Osteoblast (primary cell): ENCODE measurements around the gene KCNQ1. TPM values are rescaled to one million over a fixed set of nuclear protein-coding genes. Genes with fewer than 3 reads are reported as not detected.

ENCODE experiments used
- DNase-seq: peaks from one replicate; pipeline ENCODE4 v3.0.0; 2011; ENCODE audit warnings: low spot score, mixed read lengths; ENCODE audit not compliant: insufficient read length; ENCODE audit errors: missing footprints
- H2AFZ ChIP-seq: 2 replicates; pipeline ENCODE4 v1.6.0; 2011; ENCODE audit warnings: mild to moderate bottlenecking, low read length
- H3K27ac ChIP-seq: 2 replicates; pipeline ENCODE4 v1.5.1; 2011; ENCODE audit warnings: mild to moderate bottlenecking, low read depth, low read length, moderate library complexity
- H3K27me3 ChIP-seq: 2 replicates; pipeline ENCODE4 v1.6.0; 2012; ENCODE audit warnings: mild to moderate bottlenecking, control low read depth, inconsistent platforms, low read length, moderate library complexity; ENCODE audit not compliant: insufficient read depth
- H3K36me3 ChIP-seq: 2 replicates; pipeline ENCODE4 v1.5.1; 2011; ENCODE audit warnings: mild to moderate bottlenecking, low read length, control low read depth, moderate library complexity; ENCODE audit not compliant: insufficient read depth
- H3K4me1 ChIP-seq: 2 replicates; pipeline ENCODE4 v1.5.1; 2011; ENCODE audit warnings: mild to moderate bottlenecking, low read length, control low read depth, moderate library complexity; ENCODE audit not compliant: insufficient read depth
- H3K4me2 ChIP-seq: 2 replicates; pipeline ENCODE4 v1.6.0; 2011; ENCODE audit warnings: mild to moderate bottlenecking, low read length; ENCODE audit not compliant: insufficient read depth
- H3K4me3 ChIP-seq: fragments of 200-600 bp; sonication (generic); 3 replicates; pipeline ENCODE4 v1.5.1; 2012; ENCODE audit warnings: mild to moderate bottlenecking, low read length, inconsistent platforms; ENCODE audit not compliant: insufficient read depth
- H3K79me2 ChIP-seq: 2 replicates; pipeline ENCODE4 v1.6.0; 2012; ENCODE audit warnings: mild to moderate bottlenecking, low read length, control low read depth, inconsistent platforms; ENCODE audit not compliant: insufficient read depth
- H3K9me3 ChIP-seq: 2 replicates; pipeline ENCODE4 v1.5.1; 2011; ENCODE audit warnings: low read depth, low read length, control low read depth
- H4K20me1 ChIP-seq: 2 replicates; pipeline ENCODE4 v1.6.0; 2012; ENCODE audit warnings: mild to moderate bottlenecking, low read length, control low read depth; ENCODE audit not compliant: insufficient read depth
- CTCF ChIP-seq: IDR thresholded peaks from 2 replicates; pipeline ENCODE4 v1.5.1; 2011; ENCODE audit warnings: mild to moderate bottlenecking, low read depth, low read length, moderate library complexity; ENCODE audit errors: extremely low read depth
- total RNA-seq: library from RNA; depleted of rRNA; stranded (reverse); fragments of >200 nt; gene quantifications from 2 replicates; pipeline ENCODE4 v1.2.3, GENCODE V29; 2012

Gene KCNQ1
- total RNA-seq, 1 donor = not detected

- Histone ChIP-seq H4K20me1 (no peaks in the 10 kb centered on the region), H3K9me3 (no peaks in the 10 kb centered on the region), H3K4me1 (peaks cover 12% of the 10 kb centered on the region), H3K4me2 (no peak overlapping the region), H2AFZ (no peak overlapping the region), H3K27me3 (peaks cover 5% of the 10 kb centered on the region), H3K36me3 (no peaks in the 10 kb centered on the region), H3K79me2 (no peaks in the 10 kb centered on the region), H3K4me3 (no peak overlapping the region), H3K27ac (no peak overlapping the region)
- DNase-seq = peak; percentile 74
- TF ChIP-seq CTCF = no peak
These were observed 298.8 kb downstream of the KCNQ1 start for GRCh38 chr11:2743427-2744110.

DNA sequence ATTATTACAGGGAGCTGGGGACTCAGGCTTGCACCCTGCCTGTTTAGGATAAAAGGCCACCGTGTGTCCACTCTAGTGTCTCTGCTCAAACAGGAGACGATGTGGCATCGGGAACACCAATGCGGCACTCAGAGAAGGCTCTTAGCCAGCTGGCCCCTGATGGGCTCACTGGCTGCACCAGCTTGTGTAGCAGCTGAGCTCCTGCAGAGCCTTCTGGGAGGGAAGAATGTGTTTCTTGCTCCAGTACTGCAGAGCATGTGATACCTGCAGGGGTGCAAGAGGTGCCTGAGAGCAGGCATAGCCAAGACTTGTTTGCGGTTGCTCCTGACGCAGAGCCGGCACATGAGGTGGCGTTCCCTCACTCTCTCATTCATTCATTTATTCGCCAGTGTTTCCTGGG lies 299.4 kb downstream of the KCNQ1 start:
- peaks cover 5% of the 10 kb centered on the region for H3K27me3 ChIP-seq
- H3K4me1 ChIP-seq = peaks cover 12% of the 10 kb centered on the region
- no peak overlapping the region for H2AFZ ChIP-seq
- DNase-seq = peak; percentile 50
- no peak overlapping the region for H3K4me3 ChIP-seq
- H3K79me2 ChIP-seq = no peaks in the 10 kb centered on the region
- no peaks in the 10 kb centered on the region for H3K9me3 ChIP-seq
- H3K36me3 ChIP-seq = no peaks in the 10 kb centered on the region
- no peak overlapping the region for H3K27ac ChIP-seq
- no peaks in the 10 kb centered on the region for H4K20me1 ChIP-seq
- H3K4me2 ChIP-seq = no peak overlapping the region
- no peak for TF ChIP-seq CTCF

DNA sequence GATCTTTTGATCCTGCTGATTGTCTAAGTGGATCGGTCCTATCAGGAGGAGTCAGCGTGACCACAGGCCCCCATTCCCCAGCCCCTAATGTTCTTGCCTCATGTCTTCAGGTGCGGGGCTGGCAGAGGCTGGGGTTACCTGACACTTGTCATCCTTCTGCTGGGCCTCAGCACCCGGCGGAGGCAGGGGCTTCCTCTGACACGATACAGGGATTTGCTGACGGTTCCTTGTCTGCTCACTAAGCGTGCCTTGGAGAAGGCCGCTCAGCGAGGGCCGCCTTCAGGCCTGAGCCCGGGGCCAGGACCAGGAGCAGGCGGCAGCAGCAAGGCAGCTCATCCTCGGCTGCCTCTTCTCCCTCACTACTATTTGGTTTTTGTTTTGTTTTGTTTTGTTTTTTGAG lies 300.7 kb downstream of the KCNQ1 start:
- Histone ChIP-seq H3K27me3 (peaks cover 5% of the 10 kb centered on the region), H4K20me1 (no peaks in the 10 kb centered on the region), H3K9me3 (no peaks in the 10 kb centered on the region), H2AFZ (no peak overlapping the region), H3K27ac (no peak overlapping the region), H3K4me1 (peaks cover 12% of the 10 kb centered on the region), H3K79me2 (no peaks in the 10 kb centered on the region), H3K4me2 (no peak overlapping the region), H3K4me3 (no peak overlapping the region), H3K36me3 (no peaks in the 10 kb centered on the region)
- TF ChIP-seq CTCF = no peak
- no peak for DNase-seq

- Histone ChIP-seq H2AFZ (no peak overlapping the region), H3K4me3 (no peak overlapping the region), H3K9me3 (no peaks in the 10 kb centered on the region), H3K79me2 (no peaks in the 10 kb centered on the region), H3K27me3 (peaks cover 5% of the 10 kb centered on the region), H3K36me3 (no peaks in the 10 kb centered on the region), H3K27ac (no peak overlapping the region), H4K20me1 (no peaks in the 10 kb centered on the region), H3K4me2 (no peak overlapping the region), H3K4me1 (peaks cover 7% of the 10 kb centered on the region)
- TF ChIP-seq CTCF = no peak
- DNase-seq = peak; percentile 70
These were observed 301.8 kb downstream of the KCNQ1 start for GRCh38 chr11:2746401-2747247.
